Left lobe of liver (tissue), 2 donors: ENCODE measurements around the gene CPNE2. TPM values are rescaled to one million over a fixed set of nuclear protein-coding genes. Genes with fewer than 3 reads are reported as not detected.
A peak's percentile ranks its signal among the peaks of the same experiment; 100 is the strongest.
"Not testable (repeated sequence)": the region's sequence is repeated elsewhere in the genome, so short reads cannot be mapped to it uniquely, and the experiment has no call there.

Experiments used
- ATAC-seq: fragments of 200-7000 bp; cut with Tn5 transposase; one replicate; pipeline ENCODE4 v1.9.1; 2020; ENCODE audit warnings: mild to moderate bottlenecking, moderate library complexity
- DNase-seq: peaks from one replicate; pipeline ENCODE4 v3.0.0-alpha.2; 2020; ENCODE audit warnings: low spot score
- total RNA-seq: library from RNA; stranded (reverse); gene quantifications from one replicate; pipeline ENCODE4 v1.2.1, GENCODE V29; 2021
- donor health status: DM: no; HTN: no; CAD: no; lungs with moderate emphysema.
- donor health status: DM: no; HTN: yes; CAD: no.

The CPNE2 gene
- total RNA-seq, 1 donor from 2014 or later: 7.3 TPM

- ATAC-seq (no peak), DNase-seq (no peak)
These were observed 22.6 kb upstream of the CPNE2 start for GRCh38 chr16:57069635-57070370.

GRCh38 chr16:57070424-57070823, 22.0 kb upstream of the CPNE2 start:
- DNase-seq: no peak

GRCh38 chr16:57071081-57071732, 21.2 kb upstream of the CPNE2 start:
- not testable (repeated sequence) for DNase-seq, ATAC-seq

More at GRCh38 chr16:57070424-57070823, 22.0 kb upstream of the CPNE2 start:
- no peak for ATAC-seq

GRCh38 chr16:57071831-57072582, 20.4 kb upstream of the CPNE2 start:
- DNase-seq (no peak), ATAC-seq (no peak)

- ATAC-seq: no peak
- no peak for DNase-seq
These were observed 19.6 kb upstream of the CPNE2 start for GRCh38 chr16:57072616-57073275.

- ATAC-seq: no peak
- no peak for DNase-seq
These were observed 14.7 kb upstream of the CPNE2 start for GRCh38 chr16:57077714-57078113.

GRCh38 chr16:57081744-57082143, 10.6 kb upstream of the CPNE2 start:
- DNase-seq (no peak), ATAC-seq (no peak)

- ATAC-seq (no peak), DNase-seq (no peak)
These were observed 9.7 kb upstream of the CPNE2 start for GRCh38 chr16:57082664-57083063.

GRCh38 chr16:57083485-57084126, 8.8 kb upstream of the CPNE2 start:
- ATAC-seq (no peak), DNase-seq (no peak)

- DNase-seq: peak; percentile 77
- ATAC-seq: peak; percentile 93
These were observed 8.1 kb upstream of the CPNE2 start for GRCh38 chr16:57084257-57084770.

GRCh38 chr16:57084996-57085395, 7.4 kb upstream of the CPNE2 start:
- no peak for ATAC-seq

GRCh38 chr16:57087003-57087402, 5.4 kb upstream of the CPNE2 start:
- ATAC-seq (no peak), DNase-seq (no peak)

More at GRCh38 chr16:57084996-57085395, 7.4 kb upstream of the CPNE2 start:
- no peak for DNase-seq

GRCh38 chr16:57089406-57089805, 3.0 kb upstream of the CPNE2 start:
- ATAC-seq (no peak), DNase-seq (no peak)

GRCh38 chr16:57091200-57091974, 996 bp upstream of the CPNE2 start:
- peak; percentile 50 for DNase-seq
- peak; percentile 2 for ATAC-seq

- ATAC-seq (peak; percentile 72), DNase-seq (peak; percentile 61)
These were observed 516 bp downstream of the CPNE2 start for GRCh38 chr16:57092786-57093411.

- ATAC-seq: no peak
- DNase-seq: peak; percentile 48
These were observed 1.5 kb downstream of the CPNE2 start for GRCh38 chr16:57093666-57094564.

- no peak for ATAC-seq
- no peak for DNase-seq
These were observed 2.5 kb downstream of the CPNE2 start for GRCh38 chr16:57094911-57095310.

- ATAC-seq (no peak), DNase-seq (no peak)
These were observed 3.8 kb downstream of the CPNE2 start for GRCh38 chr16:57096192-57096591.
